PC-9 (cell line): Measurements from ENCODE around the gene PAPSS1. TPM values are rescaled to one million over a fixed set of nuclear protein-coding genes. Genes with fewer than 3 reads are reported as not detected.

ENCODE experiments used
- BruUV-seq: library from RNA; stranded (reverse); fragments of 400-500 nt; replicated peaks from 2 replicates; lab custom pipeline; 2021; lab: Mats Ljungman, UMichigan
- CTCF ChIA-PET: fragments of 300-600 bp; sonication (Branson Sonifier 250); formaldehyde crosslinking; loops from one replicate; lab custom pipeline; 2022; ENCODE audit warnings: antibody characterized with exemption; lab: Charles Lee
- POLR2A ChIA-PET: fragments of 300-600 bp; sonication (Branson Sonifier 250); formaldehyde crosslinking; loops from one replicate; lab custom pipeline; 2022; ENCODE audit warnings: antibody characterized with exemption; ENCODE audit not compliant: unreplicated experiment; lab: Charles Lee
- DNase-seq, 2 experiments: peaks; one replicate each; pipeline versions ENCODE4 v3.0.0 to v3.0.0-alpha.2; 2015 to 2022; ENCODE audit warnings: mixed read lengths in 1 of 2
- H2AFZ ChIP-seq: fragments of 200-600 bp; sonication (generic); 2 replicates; pipeline ENCODE4 v1.8.1; 2017; ENCODE audit warnings: antibody characterized with exemption
- H3F3A ChIP-seq: fragments of 200-600 bp; sonication (generic); 2 replicates; pipeline ENCODE4 v1.8.1; 2017; ENCODE audit warnings: antibody characterized with exemption, mild to moderate bottlenecking, low read depth; ENCODE audit not compliant: insufficient read depth
- H3K27ac ChIP-seq: fragments of 200-600 bp; sonication (generic); 2 replicates; pipeline ENCODE4 v1.6.1; 2016; ENCODE audit warnings: mixed run types
- H3K27me3 ChIP-seq: fragments of 200-600 bp; sonication (generic); 2 replicates; pipeline ENCODE4 v1.6.1; 2016; ENCODE audit warnings: low read depth, mixed run types; ENCODE audit not compliant: insufficient read depth
- H3K36me3 ChIP-seq: fragments of 200-600 bp; sonication (generic); 2 replicates; pipeline ENCODE4 v1.6.1; 2016; ENCODE audit warnings: low read depth, mixed run types
- H3K4me1 ChIP-seq: fragments of 200-600 bp; sonication (generic); replicated peaks from 2 replicates; pipeline ENCODE4 v1.6.1; 2016; ENCODE audit warnings: mixed run types; ENCODE audit not compliant: insufficient read depth
- H3K4me2 ChIP-seq: fragments of 200-600 bp; sonication (generic); 2 replicates; pipeline ENCODE4 v1.6.1; 2017; ENCODE audit warnings: mixed run types
- H3K4me3 ChIP-seq: fragments of 200-600 bp; sonication (generic); 2 replicates; pipeline ENCODE4 v1.6.1; 2016; ENCODE audit warnings: mixed run types
- H3K79me2 ChIP-seq: fragments of 200-600 bp; sonication (generic); 2 replicates; pipeline ENCODE4 v1.6.1; 2017; ENCODE audit warnings: low read depth, mixed run types
- H3K9me2 ChIP-seq: fragments of 200-600 bp; sonication (generic); 2 replicates; pipeline ENCODE4 v1.8.1; 2017; ENCODE audit warnings: mild to moderate bottlenecking; ENCODE audit not compliant: insufficient read depth
- H3K9me3 ChIP-seq: fragments of 200-600 bp; sonication (generic); 2 replicates; pipeline ENCODE4 v1.8.1; 2016; ENCODE audit warnings: low read depth; ENCODE audit not compliant: insufficient read depth
- H4K20me1 ChIP-seq: fragments of 200-600 bp; sonication (generic); 2 replicates; pipeline ENCODE4 v1.8.1; 2017; ENCODE audit not compliant: insufficient read depth
- CTCF ChIP-seq: fragments of 200-600 bp; sonication (generic); conservative IDR thresholded peaks from 2 replicates; pipeline ENCODE4 v1.6.1; 2017; ENCODE audit warnings: mixed run types, antibody characterized with exemption, mild to moderate bottlenecking, moderate library complexity
- EZH2 ChIP-seq: fragments of 200-600 bp; sonication (generic); IDR thresholded peaks from 2 replicates; pipeline ENCODE4 v1.8.0; 2017; ENCODE audit warnings: antibody characterized with exemption, low read depth
- intact Hi-C: fragments of 100-400 bp; cut with micrococcal nuclease; formaldehyde crosslinking; loops from one replicate; pipeline ENCODE4 v1.10.0; 2022; ENCODE audit not compliant: unreplicated experiment
- total RNA-seq: library from RNA; stranded (reverse); gene quantifications from 2 replicates; pipeline ENCODE4 v1.2.3, GENCODE V29; 2021

Gene PAPSS1
- total RNA-seq, 1 experiment from 2014 or later: 18.8 TPM

DNA sequence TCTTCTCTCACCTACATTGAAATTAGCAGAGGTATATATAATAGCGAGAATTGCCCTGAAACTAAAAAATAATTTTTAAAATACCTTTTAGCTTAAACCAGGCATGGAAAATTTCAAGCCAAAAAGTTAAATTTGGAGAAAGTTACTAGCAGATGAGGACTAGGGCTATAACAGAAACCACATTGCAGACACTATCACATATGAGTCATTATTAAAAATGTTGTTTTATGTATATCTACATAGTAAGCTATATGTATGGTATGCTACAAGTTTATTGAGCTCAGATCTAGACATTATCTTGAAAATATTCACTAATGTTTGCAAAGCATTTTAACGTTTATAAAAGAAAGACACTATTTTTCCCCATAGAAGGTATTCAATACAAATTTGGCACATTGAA, 147.8 kb downstream of the PAPSS1 start:
- Histone ChIP-seq H3K27me3 (no peaks in the 10 kb centered on the region), H3K4me1 (no peaks in the 10 kb centered on the region), H3K79me2 (no peaks in the 10 kb centered on the region), H3K27ac (no peak overlapping the region), H3K9me2 (no peaks in the 10 kb centered on the region), H3K4me2 (no peak overlapping the region), H3K4me3 (no peak overlapping the region), H3F3A (no peaks in the 10 kb centered on the region), H3K9me3 (no peaks in the 10 kb centered on the region), H2AFZ (no peak overlapping the region), H4K20me1 (no peaks in the 10 kb centered on the region), H3K36me3 (no peaks in the 10 kb centered on the region)
- no peak for DNase-seq
- POLR2A ChIA-PET: no interaction called here
- no TSS peak for BruUV-seq
- intact Hi-C loops: no loop called here
- CTCF ChIA-PET: no interaction called here
- TF ChIP-seq CTCF (no peak), EZH2 (no peak)

- H3K27me3 ChIP-seq: no peaks in the 10 kb centered on the region
- POLR2A ChIA-PET: no interaction called here
Observed at GRCh38 chr4:107570952-107571351, 149.1 kb downstream of the PAPSS1 start.

GRCh38 chr4:107564326-107564725, 155.7 kb downstream of the PAPSS1 start:
- TF ChIP-seq EZH2 (no peak), CTCF (no peak)
- CTCF ChIA-PET: no interaction called here
- no peak overlapping the region for H3K4me2 ChIP-seq
- H3K27ac ChIP-seq: no peak overlapping the region
- no peaks in the 10 kb centered on the region for H3K27me3 ChIP-seq
- POLR2A ChIA-PET: interaction anchor here (0.7 kb wide), 1 partner anchor 264 kb away, joined by 3 read pairs; no protein-coding TSS in a partner anchor
- no peaks in the 10 kb centered on the region for H3F3A ChIP-seq
- intact Hi-C loops: no loop called here
- BruUV-seq: no TSS peak
- no peaks in the 10 kb centered on the region for H3K9me3 ChIP-seq
- no peak for DNase-seq
- no peak overlapping the region for H3K4me3 ChIP-seq
- H3K9me2 ChIP-seq: no peaks in the 10 kb centered on the region
- no peaks in the 10 kb centered on the region for H3K36me3 ChIP-seq
- no peaks in the 10 kb centered on the region for H4K20me1 ChIP-seq
- H3K4me1 ChIP-seq: no peaks in the 10 kb centered on the region
- no peaks in the 10 kb centered on the region for H3K79me2 ChIP-seq
- no peak overlapping the region for H2AFZ ChIP-seq

More at GRCh38 chr4:107570952-107571351, 149.1 kb downstream of the PAPSS1 start:
- Histone ChIP-seq H3K9me3 (no peaks in the 10 kb centered on the region), H3F3A (no peaks in the 10 kb centered on the region), H3K36me3 (no peaks in the 10 kb centered on the region), H3K4me3 (no peak overlapping the region), H3K4me1 (no peaks in the 10 kb centered on the region), H3K79me2 (no peaks in the 10 kb centered on the region), H3K4me2 (no peak overlapping the region), H2AFZ (no peak overlapping the region), H3K9me2 (no peaks in the 10 kb centered on the region), H3K27ac (no peak overlapping the region), H4K20me1 (no peaks in the 10 kb centered on the region)
- TF ChIP-seq CTCF: no peak
- CTCF ChIA-PET: no interaction called here
- no TSS peak for BruUV-seq
- intact Hi-C loops: no loop called here
- no peak for DNase-seq

Other genes starting within 250 kb of the PAPSS1 start
- 17.0 and 17.9 TPM in 2 replicates for gene SGMS2, start 104.7 kb upstream of the PAPSS1 start, total RNA-seq
- gene CYP2U1, start 211.3 kb upstream of the PAPSS1 start, total RNA-seq: 1.1 and 1.3 TPM in 2 replicates